ENCODE measurements around the gene COMMD10.

DNA sequence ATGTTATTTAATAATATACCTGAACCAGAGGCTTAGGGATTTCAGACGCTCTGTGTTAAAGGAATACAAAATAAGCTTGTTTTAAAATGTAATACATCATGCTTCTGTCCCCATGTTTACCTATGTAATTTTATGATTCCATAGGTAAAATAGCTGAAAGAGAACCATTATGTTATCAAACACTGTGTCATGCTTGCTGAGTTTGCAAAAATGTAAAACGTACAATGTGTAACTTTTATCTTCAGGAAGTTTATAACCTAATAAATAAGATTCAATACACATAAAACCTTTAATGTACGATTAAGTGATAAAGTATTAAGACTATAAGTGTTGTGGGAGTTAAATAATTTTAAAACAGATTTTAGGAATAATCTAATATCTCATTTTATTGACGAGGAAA is 94.1 kb downstream of the COMMD10 start:
- TF ChIP-seq POLR2AphosphoS5 (IDR thresholded peaks at IDR 0.05; ENCODE audit: low read depth, low read length) (no peak), FOXP2 (optimal IDR thresholded peaks at IDR 0.05; ENCODE audit: borderline replicate concordance, extremely low read depth, extremely low read length, insufficient read depth) (no peak), SIN3A (IDR thresholded peaks at IDR 0.05; ENCODE audit: borderline replicate concordance, insufficient read depth, low read length) (no peak), TAF1 (IDR thresholded peaks at IDR 0.05; ENCODE audit: borderline replicate concordance, insufficient read depth, low read length) (no peak)
- TF ChIP-seq, protein P1, sequence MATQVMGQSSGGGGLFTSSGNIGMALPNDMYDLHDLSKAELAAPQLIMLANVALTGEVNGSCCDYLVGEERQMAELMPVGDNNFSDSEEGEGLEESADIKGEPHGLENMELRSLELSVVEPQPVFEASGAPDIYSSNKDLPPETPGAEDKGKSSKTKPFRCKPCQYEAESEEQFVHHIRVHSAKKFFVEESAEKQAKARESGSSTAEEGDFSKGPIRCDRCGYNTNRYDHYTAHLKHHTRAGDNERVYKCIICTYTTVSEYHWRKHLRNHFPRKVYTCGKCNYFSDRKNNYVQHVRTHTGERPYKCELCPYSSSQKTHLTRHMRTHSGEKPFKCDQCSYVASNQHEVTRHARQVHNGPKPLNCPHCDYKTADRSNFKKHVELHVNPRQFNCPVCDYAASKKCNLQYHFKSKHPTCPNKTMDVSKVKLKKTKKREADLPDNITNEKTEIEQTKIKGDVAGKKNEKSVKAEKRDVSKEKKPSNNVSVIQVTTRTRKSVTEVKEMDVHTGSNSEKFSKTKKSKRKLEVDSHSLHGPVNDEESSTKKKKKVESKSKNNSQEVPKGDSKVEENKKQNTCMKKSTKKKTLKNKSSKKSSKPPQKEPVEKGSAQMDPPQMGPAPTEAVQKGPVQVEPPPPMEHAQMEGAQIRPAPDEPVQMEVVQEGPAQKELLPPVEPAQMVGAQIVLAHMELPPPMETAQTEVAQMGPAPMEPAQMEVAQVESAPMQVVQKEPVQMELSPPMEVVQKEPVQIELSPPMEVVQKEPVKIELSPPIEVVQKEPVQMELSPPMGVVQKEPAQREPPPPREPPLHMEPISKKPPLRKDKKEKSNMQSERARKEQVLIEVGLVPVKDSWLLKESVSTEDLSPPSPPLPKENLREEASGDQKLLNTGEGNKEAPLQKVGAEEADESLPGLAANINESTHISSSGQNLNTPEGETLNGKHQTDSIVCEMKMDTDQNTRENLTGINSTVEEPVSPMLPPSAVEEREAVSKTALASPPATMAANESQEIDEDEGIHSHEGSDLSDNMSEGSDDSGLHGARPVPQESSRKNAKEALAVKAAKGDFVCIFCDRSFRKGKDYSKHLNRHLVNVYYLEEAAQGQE (IDR thresholded peaks at IDR 0.05; ENCODE audit: insufficient read depth in 1 of 2, low read depth in 2 of 2, low read length in 2 of 2): no peak
